K562 (cell line): ENCODE data around the gene PTP4A2. TPM values are rescaled to one million over a fixed set of nuclear protein-coding genes. Genes with fewer than 3 reads are reported as not detected.

ENCODE experiments used
- ELF4 ChIP-seq: fragments of 450-650 bp; formaldehyde crosslinking; IDR thresholded peaks from 2 replicates; pipeline ENCODE4 v1.4.0; 2022; ENCODE audit warnings: missing genetic modification characterization
- FOS ChIP-seq: IDR thresholded peaks from 3 replicates; pipeline ENCODE4 v1.6.1; 2011; ENCODE audit not compliant: insufficient read length; ENCODE audit errors: extremely low read depth
- HNRNPUL1 ChIP-seq: fragments of 200-400 bp; formaldehyde crosslinking; IDR thresholded peaks from 2 replicates; pipeline ENCODE4 v1.6.1; 2017; ENCODE audit warnings: low read length
- KLF6 ChIP-seq: fragments of 250-450 bp; sonication (Bioruptor Pico); IDR thresholded peaks from 2 replicates; pipeline ENCODE4 v1.4.0; 2020; ENCODE audit warnings: mild to moderate bottlenecking, moderate library complexity, borderline replicate concordance
- NR2C1 ChIP-seq, 2 experiments: fragments of 450-650 bp; IDR thresholded peaks; 2 replicates each; pipeline ENCODE4 v1.6.1; 2017; ENCODE audit warnings: mild to moderate bottlenecking in 2 of 2, antibody characterized with exemption in 1 of 2, inconsistent platforms in 1 of 2, missing compliant biosample characterization in 1 of 2, missing genetic modification characterization in 1 of 2
- RBBP5 ChIP-seq: fragments of 200-600 bp; sonication (generic); IDR thresholded peaks from 2 replicates; pipeline ENCODE4 v1.6.1; 2012; ENCODE audit warnings: borderline replicate concordance, mild to moderate bottlenecking, low read length, control low read depth, inconsistent platforms; ENCODE audit not compliant: insufficient read depth, poor library complexity, severe bottlenecking
- RBM22 ChIP-seq: fragments of 200-400 bp; formaldehyde crosslinking; IDR thresholded peaks from 2 replicates; pipeline ENCODE4 v1.6.1; 2018; ENCODE audit warnings: low read length, low read depth; ENCODE audit not compliant: poor library complexity, severe bottlenecking
- SETDB1 ChIP-seq: IDR thresholded peaks from one replicate; pipeline ENCODE4 v1.6.1; 2012; ENCODE audit warnings: low read length, control low read depth, inconsistent platforms
- ZBTB1 ChIP-seq: sonication (generic); formaldehyde crosslinking; IDR thresholded peaks from 2 replicates; pipeline ENCODE4 v1.8.1; 2023; ENCODE audit warnings: missing genetic modification reagents, low read depth, mild to moderate bottlenecking, borderline replicate concordance
- ZNF134 ChIP-seq: fragments of 250-450 bp; sonication (Bioruptor Pico); conservative IDR thresholded peaks from 2 replicates; pipeline ENCODE4 v1.4.0; 2020
- ZNF253 ChIP-seq: fragments of 250-450 bp; sonication (Bioruptor Pico); conservative IDR thresholded peaks from 2 replicates; pipeline ENCODE4 v1.6.1; 2021; ENCODE audit warnings: mild to moderate bottlenecking
- ZNF354B ChIP-seq: fragments of 250-450 bp; sonication (Bioruptor Pico); IDR thresholded peaks from 2 replicates; pipeline ENCODE4 v1.4.0; 2020
- polyA plus RNA-seq, 8 experiments: library from polyadenylated mRNA; depleted of rRNA in 4 of 8; stranded (reverse) in 5 of 8; unstranded in 3 of 8; fragments of >200 nt; fragmentation: Nextera tagmentation in 2 of 8; fragmentation: Illumina TruSeq in 1 of 8; extraction: Ambion mirVana in 2 of 8; extraction: Trizol in 1 of 8; gene quantifications; 2 replicates each; pipeline versions ENCODE4 v1.2.1 to v1.2.3, GENCODE V29; 2011 to 2014; ENCODE audit warnings: inconsistent platforms in 1 of 8, missing spikeins in 1 of 8
- total RNA-seq, 7 experiments: library from RNA; depleted of rRNA in 6 of 7; stranded (reverse); fragments of >200 nt in 6 of 7; fragmentation: Illumina TruSeq in 2 of 7; extraction: Trizol in 2 of 7; gene quantifications; 2 replicates each; pipeline versions ENCODE4 v1.2.1 to v1.2.3, GENCODE V29; 2011 to 2021; ENCODE audit warnings: low replicate concordance in 1 of 7
- TF ChIP-seq, protein P1 (sequence below), 2 experiments: fragments of 450-650 bp; IDR thresholded peaks; 2 replicates each; pipeline ENCODE4 v1.6.1; 2016; ENCODE audit warnings: mild to moderate bottlenecking in 2 of 2, borderline replicate concordance in 1 of 2, low read depth in 1 of 2, moderate library complexity in 1 of 2
- TF ChIP-seq, protein P2 (sequence below): conservative IDR thresholded peaks from 2 replicates; pipeline ENCODE4 v1.6.1; 2011; ENCODE audit warnings: low read depth, mild to moderate bottlenecking, low read length; ENCODE audit not compliant: control insufficient read depth
- TF ChIP-seq, protein P3 (sequence below): fragments of 250-450 bp; sonication (Bioruptor Pico); IDR thresholded peaks from 2 replicates; pipeline ENCODE4 v1.8.0; 2022; ENCODE audit warnings: inconsistent platforms
- TF ChIP-seq, protein P4 (sequence below): sonication (generic); formaldehyde crosslinking; IDR thresholded peaks from 2 replicates; pipeline ENCODE4 v1.8.0; 2023; ENCODE audit warnings: mild to moderate bottlenecking, missing genetic modification reagents

Gene PTP4A2
- total and polyA plus RNA-seq, 9 of the 15 experiments (the other 6 are each of a cell fraction or from before 2014, with no cell fraction given) = 197 to 870 (median 480) TPM

DNA sequence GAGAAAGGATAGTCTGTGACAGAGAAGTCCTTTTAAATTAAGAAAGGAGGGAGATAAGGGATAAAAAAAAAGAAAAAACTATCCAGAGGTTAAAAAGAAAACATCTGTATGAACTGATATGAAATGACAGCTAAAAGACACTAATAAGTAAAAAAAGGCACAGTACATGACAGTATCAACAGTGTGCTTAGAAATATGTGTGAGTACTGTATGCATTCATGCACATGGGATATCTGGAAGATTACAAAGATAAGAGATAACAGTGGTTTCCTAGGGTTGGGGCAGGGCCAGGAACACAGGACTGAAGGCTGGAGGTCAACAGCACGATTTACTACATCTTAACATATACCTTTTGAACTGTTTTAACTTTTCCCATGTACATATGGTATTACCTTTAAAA is 13.3 kb downstream of the PTP4A2 start (continued):
- TF ChIP-seq, protein P1, sequence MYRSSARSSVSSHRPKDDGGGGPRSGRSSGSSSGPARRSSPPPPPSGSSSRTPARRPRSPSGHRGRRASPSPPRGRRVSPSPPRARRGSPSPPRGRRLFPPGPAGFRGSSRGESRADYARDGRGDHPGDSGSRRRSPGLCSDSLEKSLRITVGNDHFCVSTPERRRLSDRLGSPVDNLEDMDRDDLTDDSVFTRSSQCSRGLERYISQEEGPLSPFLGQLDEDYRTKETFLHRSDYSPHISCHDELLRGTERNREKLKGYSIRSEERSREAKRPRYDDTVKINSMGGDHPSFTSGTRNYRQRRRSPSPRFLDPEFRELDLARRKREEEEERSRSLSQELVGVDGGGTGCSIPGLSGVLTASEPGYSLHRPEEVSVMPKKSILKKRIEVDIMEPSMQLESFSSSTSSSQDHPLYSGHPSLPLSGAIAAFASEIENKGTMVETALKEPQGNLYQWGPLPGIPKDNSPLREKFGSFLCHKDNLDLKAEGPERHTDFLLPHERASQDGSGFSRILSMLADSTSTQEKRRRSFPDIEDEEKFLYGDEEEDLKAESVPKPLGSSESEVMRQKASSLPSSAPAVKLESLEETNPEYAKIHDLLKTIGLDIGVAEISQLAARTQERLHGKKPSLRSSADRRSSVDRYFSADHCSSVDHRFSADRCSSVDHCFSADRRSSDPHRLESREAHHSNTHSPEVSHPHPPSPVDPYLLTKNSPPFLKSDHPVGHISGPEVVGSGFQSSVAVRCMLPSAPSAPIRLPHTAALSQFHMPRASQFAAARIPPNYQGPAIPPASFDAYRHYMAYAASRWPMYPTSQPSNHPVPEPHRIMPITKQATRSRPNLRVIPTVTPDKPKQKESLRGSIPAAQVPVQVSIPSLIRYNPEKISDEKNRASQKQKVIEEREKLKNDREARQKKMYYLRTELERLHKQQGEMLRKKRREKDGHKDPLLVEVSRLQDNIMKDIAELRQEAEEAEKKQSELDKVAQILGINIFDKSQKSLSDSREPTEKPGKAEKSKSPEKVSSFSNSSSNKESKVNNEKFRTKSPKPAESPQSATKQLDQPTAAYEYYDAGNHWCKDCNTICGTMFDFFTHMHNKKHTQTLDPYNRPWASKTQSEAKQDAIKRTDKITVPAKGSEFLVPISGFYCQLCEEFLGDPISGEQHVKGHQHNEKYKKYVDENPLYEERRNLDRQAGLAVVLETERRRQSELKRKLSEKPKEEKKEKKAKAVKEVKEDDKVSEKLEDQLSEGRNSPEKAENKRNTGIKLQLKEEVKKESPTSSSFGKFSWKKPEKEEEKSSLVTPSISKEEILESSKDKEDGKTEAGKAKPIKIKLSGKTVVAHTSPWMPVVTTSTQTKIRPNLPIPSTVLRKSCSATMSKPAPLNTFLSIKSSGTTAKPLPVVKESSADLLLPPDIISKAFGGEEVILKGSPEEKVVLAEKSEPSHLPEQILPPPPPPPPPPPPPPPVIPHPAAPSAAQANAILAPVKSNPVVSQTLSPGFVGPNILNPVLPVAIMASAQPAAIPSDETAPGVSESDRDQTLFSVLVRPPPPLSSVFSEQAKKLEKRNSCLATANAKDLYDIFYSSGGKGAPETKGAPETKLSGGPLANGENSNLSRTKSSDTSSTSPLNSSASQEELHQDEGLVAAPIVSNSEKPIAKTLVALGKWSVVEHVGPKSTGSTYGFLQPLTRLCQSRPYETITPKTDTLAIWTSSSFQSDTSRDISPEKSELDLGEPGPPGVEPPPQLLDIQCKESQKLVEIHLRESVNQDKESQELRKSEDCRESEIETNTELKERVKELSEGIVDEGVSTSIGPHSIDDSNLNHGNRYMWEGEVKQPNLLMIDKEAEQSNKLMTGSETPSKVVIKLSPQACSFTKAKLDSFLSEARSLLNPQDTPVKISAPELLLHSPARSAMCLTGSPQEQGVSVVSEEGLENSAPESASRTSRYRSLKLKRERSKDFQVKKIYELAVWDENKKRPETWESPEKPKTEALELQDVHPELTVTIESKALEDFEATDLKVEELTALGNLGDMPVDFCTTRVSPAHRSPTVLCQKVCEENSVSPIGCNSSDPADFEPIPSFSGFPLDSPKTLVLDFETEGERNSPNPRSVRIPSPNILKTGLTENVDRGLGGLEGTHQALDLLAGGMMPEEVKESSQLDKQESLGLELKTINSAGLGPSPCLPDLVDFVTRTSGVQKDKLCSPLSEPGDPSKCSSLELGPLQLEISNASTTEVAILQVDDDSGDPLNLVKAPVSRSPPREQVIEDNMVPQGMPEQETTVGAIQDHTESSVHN (IDR thresholded peaks at IDR 0.05; ENCODE audit: borderline replicate concordance in 1 of 2, low read depth in 1 of 2) = 0 out of 4 replicates have a peak, but pooled peaks of 1 of the 2 experiments have one; percentile 64
- TF ChIP-seq, protein P2, sequence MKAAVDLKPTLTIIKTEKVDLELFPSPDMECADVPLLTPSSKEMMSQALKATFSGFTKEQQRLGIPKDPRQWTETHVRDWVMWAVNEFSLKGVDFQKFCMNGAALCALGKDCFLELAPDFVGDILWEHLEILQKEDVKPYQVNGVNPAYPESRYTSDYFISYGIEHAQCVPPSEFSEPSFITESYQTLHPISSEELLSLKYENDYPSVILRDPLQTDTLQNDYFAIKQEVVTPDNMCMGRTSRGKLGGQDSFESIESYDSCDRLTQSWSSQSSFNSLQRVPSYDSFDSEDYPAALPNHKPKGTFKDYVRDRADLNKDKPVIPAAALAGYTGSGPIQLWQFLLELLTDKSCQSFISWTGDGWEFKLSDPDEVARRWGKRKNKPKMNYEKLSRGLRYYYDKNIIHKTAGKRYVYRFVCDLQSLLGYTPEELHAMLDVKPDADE = no peak
- TF ChIP-seq, protein P3, sequence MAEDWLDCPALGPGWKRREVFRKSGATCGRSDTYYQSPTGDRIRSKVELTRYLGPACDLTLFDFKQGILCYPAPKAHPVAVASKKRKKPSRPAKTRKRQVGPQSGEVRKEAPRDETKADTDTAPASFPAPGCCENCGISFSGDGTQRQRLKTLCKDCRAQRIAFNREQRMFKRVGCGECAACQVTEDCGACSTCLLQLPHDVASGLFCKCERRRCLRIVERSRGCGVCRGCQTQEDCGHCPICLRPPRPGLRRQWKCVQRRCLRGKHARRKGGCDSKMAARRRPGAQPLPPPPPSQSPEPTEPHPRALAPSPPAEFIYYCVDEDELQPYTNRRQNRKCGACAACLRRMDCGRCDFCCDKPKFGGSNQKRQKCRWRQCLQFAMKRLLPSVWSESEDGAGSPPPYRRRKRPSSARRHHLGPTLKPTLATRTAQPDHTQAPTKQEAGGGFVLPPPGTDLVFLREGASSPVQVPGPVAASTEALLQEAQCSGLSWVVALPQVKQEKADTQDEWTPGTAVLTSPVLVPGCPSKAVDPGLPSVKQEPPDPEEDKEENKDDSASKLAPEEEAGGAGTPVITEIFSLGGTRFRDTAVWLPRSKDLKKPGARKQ (CRISPR knock-in tag) = no peak
- TF ChIP-seq HNRNPUL1 (no peak), ZNF354B (no peak), NR2C1 (IDR thresholded peaks at IDR 0.05) (no peak), NR2C1 (tag; IDR thresholded peaks at IDR 0.05) (no peak), RBBP5 (no peak), ZBTB1 (CRISPR knock-in tag) (no peak), FOS (no peak), ELF4 (CRISPR knock-in tag) (no peak), KLF6 (CRISPR knock-in tag) (no peak), ZNF134 (CRISPR knock-in tag) (no peak), RBM22 (no peak), ZNF253 (CRISPR knock-in tag) (no peak), SETDB1 (no peak)
- TF ChIP-seq, protein P4, sequence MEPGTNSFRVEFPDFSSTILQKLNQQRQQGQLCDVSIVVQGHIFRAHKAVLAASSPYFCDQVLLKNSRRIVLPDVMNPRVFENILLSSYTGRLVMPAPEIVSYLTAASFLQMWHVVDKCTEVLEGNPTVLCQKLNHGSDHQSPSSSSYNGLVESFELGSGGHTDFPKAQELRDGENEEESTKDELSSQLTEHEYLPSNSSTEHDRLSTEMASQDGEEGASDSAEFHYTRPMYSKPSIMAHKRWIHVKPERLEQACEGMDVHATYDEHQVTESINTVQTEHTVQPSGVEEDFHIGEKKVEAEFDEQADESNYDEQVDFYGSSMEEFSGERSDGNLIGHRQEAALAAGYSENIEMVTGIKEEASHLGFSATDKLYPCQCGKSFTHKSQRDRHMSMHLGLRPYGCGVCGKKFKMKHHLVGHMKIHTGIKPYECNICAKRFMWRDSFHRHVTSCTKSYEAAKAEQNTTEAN (CRISPR knock-in tag) = no peak
